ENCODE measurements around the gene FITM1. TPM values are rescaled to one million over a fixed set of nuclear protein-coding genes. Genes with fewer than 3 reads are reported as not detected.

The FITM1 gene
- total RNA-seq, 2 donors from 2014 or later: 2.0 TPM; not detected in 1

DNA sequence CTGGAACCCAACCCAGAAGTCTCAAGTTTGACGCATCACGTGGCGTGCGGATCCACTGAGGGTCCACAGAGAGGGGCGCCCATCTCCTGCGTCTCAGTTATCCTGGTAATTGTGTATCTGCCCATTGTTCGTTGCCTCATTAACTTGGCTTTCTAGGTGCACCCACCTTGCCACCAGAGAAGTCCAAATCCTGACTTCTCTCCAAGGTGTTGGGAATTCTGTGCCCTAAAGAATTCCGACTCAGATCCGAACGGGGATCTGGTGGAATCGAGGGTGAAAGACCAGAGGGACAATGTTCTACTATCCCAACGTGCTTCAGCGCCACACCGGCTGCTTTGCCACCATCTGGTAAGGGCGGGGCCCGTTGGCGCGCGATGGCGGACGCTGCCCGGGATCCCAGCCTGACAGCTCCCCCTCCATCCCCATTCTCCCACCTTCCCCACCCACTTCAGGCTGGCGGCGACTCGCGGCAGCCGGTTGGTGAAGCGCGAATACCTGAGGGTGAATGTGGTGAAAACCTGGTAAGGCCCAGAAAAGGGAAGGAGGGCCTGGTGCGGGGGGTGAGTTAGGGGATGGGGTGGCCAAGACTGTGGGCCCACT lies 41.9 kb downstream of the FITM1 start:
- intact Hi-C loops (cut with DNase I): no loop called here
- Histone ChIP-seq H3K27me3 (replicated peaks; ENCODE audit: insufficient read depth) (no peaks in the 10 kb centered on the region), H3K27ac (no peak overlapping the region), H3K9me3 (no peaks in the 10 kb centered on the region), H3K36me3 (peaks cover 0 to 10% of the 10 kb centered on the region in 2 donors), H3K4me3 (peak overlapping the region; percentile 16 to 29), H3K4me1 (replicated peaks) (no peaks in the 10 kb centered on the region)
- DNase-seq (ENCODE audit: low spot score): no peak
- WGBS: 18% methylated on average over 30 of the region's 30 CpGs
- TF ChIP-seq CTCF (IDR thresholded peaks at IDR 0.05): no peak
- TF ChIP-seq POLR2A (IDR thresholded peaks at IDR 0.05): no peak
- TF ChIP-seq POLR2AphosphoS5 (IDR thresholded peaks at IDR 0.05): no peak

GRCh38 chr14:24172871-24173281 lies 42.4 kb downstream of the FITM1 start:
- intact Hi-C loops (cut with DNase I): no loop called here

DNA sequence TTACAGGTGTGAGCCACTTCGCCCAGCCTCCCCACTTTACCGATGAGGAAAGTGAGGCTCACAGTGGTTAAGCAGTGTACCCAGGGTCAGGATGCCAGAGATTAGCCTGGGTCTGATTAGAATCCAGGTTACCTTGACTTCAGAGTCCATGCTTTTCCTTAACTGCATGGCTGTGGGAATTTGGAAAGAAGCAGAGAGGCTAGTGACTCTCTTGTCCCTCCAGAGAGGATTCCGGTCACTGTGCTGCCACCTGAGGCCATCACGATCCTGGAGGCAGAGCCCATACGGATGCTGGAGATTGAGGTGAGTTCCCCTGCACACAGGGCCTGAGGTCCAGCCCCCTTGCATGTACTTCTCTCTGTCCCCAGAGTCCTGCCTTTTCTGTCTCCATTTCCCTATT lies 46.1 kb downstream of the FITM1 start:
- Histone ChIP-seq H3K27me3 (replicated peaks; ENCODE audit: insufficient read depth) (no peaks in the 10 kb centered on the region), H3K9me3 (no peaks in the 10 kb centered on the region), H3K4me1 (replicated peaks) (peaks cover 3% of the 10 kb centered on the region), H3K4me3 (no peak overlapping the region), H3K27ac (no peak overlapping the region), H3K36me3 (no peaks in the 10 kb centered on the region)
- DNase-seq (ENCODE audit: low spot score): no peak
- intact Hi-C loops (cut with DNase I): no loop called here
- 90% methylated on average over 5 of the region's 5 CpGs for WGBS
- TF ChIP-seq POLR2A (IDR thresholded peaks at IDR 0.05): no peak
- TF ChIP-seq CTCF (IDR thresholded peaks at IDR 0.05): no peak

More at GRCh38 chr14:24172871-24173281, 42.4 kb downstream of the FITM1 start:
- WGBS: 56% methylated on average over 19 of the region's 20 CpGs
- H3K4me3 ChIP-seq: no peak overlapping the region
- peaks cover 0 to 10% of the 10 kb centered on the region in 2 donors for H3K36me3 ChIP-seq
- no peaks in the 10 kb centered on the region for H3K27me3 ChIP-seq (replicated peaks; ENCODE audit: insufficient read depth)
- TF ChIP-seq POLR2A (IDR thresholded peaks at IDR 0.05) (no peak), POLR2AphosphoS5 (IDR thresholded peaks at IDR 0.05) (no peak), CTCF (IDR thresholded peaks at IDR 0.05) (no peak)
- no peaks in the 10 kb centered on the region for H3K4me1 ChIP-seq (replicated peaks)
- H3K27ac ChIP-seq: no peak overlapping the region
- DNase-seq (ENCODE audit: low spot score): no peak
- no peaks in the 10 kb centered on the region for H3K9me3 ChIP-seq

DNA sequence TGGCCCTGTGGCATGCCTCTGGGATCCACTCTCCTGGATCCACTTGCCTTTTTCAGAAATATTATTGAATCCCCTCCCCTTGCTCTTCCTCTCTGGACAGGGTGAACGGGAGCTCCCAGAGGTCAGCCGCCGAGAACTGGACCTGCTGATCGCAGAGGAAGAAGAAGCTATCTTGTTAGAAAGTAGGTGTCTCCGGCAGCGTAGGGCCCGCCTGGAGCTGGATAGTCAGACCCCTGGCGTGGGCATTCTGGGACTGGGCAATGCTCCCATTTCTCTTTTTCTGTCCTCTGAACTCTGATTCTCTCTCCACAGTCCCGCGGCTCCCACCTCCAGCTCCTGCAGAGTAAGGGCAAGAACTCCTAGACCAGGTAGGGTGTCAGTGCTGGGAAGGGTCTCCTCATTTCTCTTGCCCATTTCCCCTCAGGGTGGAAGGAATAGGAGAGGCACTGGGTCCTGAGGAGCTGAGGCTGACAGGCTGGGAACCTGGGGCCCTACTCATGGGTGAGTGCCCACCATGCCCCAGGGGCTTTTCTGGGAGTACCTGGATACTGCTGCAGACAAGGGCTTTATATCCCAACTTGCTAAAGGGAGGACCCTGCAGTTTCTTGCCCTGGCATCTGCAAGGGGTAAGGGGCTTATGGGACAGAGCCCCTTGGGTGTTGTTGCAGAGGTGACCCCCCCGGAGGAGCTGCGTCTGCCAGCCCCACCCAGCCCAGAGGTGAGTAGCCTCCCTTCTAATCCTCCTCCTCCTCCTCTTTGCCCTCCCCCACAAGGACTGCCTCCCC lies 46.8 kb downstream of the FITM1 start:
- H3K4me3 ChIP-seq: no peak overlapping the region
- H3K4me1 ChIP-seq (replicated peaks): peaks cover 3% of the 10 kb centered on the region
- TF ChIP-seq CTCF (IDR thresholded peaks at IDR 0.05) (no peak), POLR2A (IDR thresholded peaks at IDR 0.05) (no peak), POLR2AphosphoS5 (IDR thresholded peaks at IDR 0.05) (no peak)
- intact Hi-C loops (cut with DNase I): no loop called here
- 92% methylated on average over 12 of the region's 12 CpGs for WGBS
- DNase-seq (ENCODE audit: low spot score): no peak
- H3K27ac ChIP-seq: no peak overlapping the region
- no peaks in the 10 kb centered on the region for H3K9me3 ChIP-seq
- no peaks in the 10 kb centered on the region for H3K36me3 ChIP-seq
- no peaks in the 10 kb centered on the region for H3K27me3 ChIP-seq (replicated peaks; ENCODE audit: insufficient read depth)

- intact Hi-C loops (cut with DNase I): no loop called here
- H3K4me3 ChIP-seq: no peak overlapping the region
- no peaks in the 10 kb centered on the region for H3K9me3 ChIP-seq
- no peak for DNase-seq (ENCODE audit: low spot score)
- peaks cover 3% of the 10 kb centered on the region for H3K4me1 ChIP-seq (replicated peaks)
- no peaks in the 10 kb centered on the region for H3K27me3 ChIP-seq (replicated peaks; ENCODE audit: insufficient read depth)
- TF ChIP-seq POLR2A (IDR thresholded peaks at IDR 0.05) (no peak), POLR2AphosphoS5 (IDR thresholded peaks at IDR 0.05) (no peak), CTCF (IDR thresholded peaks at IDR 0.05) (no peak)
- no peaks in the 10 kb centered on the region for H3K36me3 ChIP-seq
- 88% methylated on average over 14 of the region's 14 CpGs for WGBS
- H3K27ac ChIP-seq: no peak overlapping the region
Observed at GRCh38 chr14:24177891-24178290, 47.4 kb downstream of the FITM1 start.
